Gastrocnemius medialis (tissue), 4 donors: ENCODE data around the gene SLC39A11.

ENCODE experiments used
- POLR2A ChIP-seq, 2 donors: fragments of 450-650 bp; IDR thresholded peaks; one replicate each; pipeline ENCODE4 v1.6.1; 2017; ENCODE audit warnings: antibody characterized with exemption in 2 of 2, mild to moderate bottlenecking in 2 of 2, moderate library complexity in 2 of 2
- TF ChIP-seq, protein P1 (sequence below), 5 experiments: fragments of 450-650 bp in 3 of 5; fragments of 200-600 bp in 2 of 5; sonication (generic) in 2 of 5; IDR thresholded peaks in 4 of 5; conservative IDR thresholded peaks in 1 of 5; 1 replicate in 4 of 5; 2 replicates in 1 of 5; pipeline ENCODE4 v1.5.1; 2016 to 2019; ENCODE audit warnings: antibody characterized with exemption in 5 of 5, mild to moderate bottlenecking in 3 of 5, moderate library complexity in 3 of 5

DNA sequence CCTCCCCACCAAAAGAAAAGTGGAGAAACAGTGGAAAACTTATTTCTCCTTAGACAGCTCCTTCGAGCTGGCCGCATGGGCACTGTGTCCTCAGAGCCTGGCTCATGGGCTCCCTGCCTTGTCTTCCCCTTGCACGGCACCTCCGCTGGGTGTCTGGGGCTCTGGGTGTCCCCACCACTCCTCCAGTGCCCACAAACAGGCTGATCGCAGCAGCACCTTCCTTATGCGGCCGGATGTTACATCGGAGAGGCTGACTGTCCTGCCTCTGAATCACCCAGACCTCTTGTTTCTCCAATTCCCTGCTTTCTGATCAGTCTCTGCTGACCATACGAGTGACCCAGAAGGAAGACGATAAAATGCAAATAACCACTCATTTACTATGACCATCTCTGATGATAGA lies 121.7 kb downstream of the SLC39A11 start:
- TF ChIP-seq POLR2A (IDR thresholded peaks at IDR 0.05): no peak
- TF ChIP-seq, protein P1, sequence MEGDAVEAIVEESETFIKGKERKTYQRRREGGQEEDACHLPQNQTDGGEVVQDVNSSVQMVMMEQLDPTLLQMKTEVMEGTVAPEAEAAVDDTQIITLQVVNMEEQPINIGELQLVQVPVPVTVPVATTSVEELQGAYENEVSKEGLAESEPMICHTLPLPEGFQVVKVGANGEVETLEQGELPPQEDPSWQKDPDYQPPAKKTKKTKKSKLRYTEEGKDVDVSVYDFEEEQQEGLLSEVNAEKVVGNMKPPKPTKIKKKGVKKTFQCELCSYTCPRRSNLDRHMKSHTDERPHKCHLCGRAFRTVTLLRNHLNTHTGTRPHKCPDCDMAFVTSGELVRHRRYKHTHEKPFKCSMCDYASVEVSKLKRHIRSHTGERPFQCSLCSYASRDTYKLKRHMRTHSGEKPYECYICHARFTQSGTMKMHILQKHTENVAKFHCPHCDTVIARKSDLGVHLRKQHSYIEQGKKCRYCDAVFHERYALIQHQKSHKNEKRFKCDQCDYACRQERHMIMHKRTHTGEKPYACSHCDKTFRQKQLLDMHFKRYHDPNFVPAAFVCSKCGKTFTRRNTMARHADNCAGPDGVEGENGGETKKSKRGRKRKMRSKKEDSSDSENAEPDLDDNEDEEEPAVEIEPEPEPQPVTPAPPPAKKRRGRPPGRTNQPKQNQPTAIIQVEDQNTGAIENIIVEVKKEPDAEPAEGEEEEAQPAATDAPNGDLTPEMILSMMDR (IDR thresholded peaks at IDR 0.05 in 4 of 5, conservative IDR thresholded peaks at IDR 0.05 in 1 of 5): no peak
